ENCODE results near the gene AR. TPM values are rescaled to one million over a fixed set of nuclear protein-coding genes. Genes with fewer than 3 reads are reported as not detected.

The AR gene
- total RNA-seq, 1 donor from 2014 or later: 35.1 TPM

DNA sequence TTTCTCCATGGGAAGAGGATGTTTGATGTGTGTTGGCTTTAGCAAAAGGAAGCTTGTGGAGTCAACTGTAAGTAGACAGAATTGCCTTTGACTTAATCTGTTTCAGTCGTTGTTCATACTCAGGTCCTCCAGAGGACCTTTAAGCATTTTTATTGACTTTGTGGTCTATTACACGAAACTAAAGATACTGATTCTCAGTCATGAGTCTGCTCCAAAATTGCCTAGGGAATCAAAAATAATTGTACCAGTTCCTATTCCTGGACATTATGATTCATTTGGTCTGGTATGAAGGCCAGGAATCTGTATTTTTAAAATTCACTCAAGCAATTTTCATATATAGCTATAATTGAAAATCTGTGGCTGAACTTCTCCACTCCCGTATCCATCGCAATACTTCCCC is 38.6 kb downstream of the AR start:
- intact Hi-C loops (cut with DNase I): no loop called here
- TF ChIP-seq POLR2A (IDR thresholded peaks at IDR 0.05): no peak
- TF ChIP-seq POLR2AphosphoS5 (IDR thresholded peaks at IDR 0.05; ENCODE audit: insufficient read depth in 1 of 2, low read depth in 1 of 2): no peak
- TF ChIP-seq, protein P1, sequence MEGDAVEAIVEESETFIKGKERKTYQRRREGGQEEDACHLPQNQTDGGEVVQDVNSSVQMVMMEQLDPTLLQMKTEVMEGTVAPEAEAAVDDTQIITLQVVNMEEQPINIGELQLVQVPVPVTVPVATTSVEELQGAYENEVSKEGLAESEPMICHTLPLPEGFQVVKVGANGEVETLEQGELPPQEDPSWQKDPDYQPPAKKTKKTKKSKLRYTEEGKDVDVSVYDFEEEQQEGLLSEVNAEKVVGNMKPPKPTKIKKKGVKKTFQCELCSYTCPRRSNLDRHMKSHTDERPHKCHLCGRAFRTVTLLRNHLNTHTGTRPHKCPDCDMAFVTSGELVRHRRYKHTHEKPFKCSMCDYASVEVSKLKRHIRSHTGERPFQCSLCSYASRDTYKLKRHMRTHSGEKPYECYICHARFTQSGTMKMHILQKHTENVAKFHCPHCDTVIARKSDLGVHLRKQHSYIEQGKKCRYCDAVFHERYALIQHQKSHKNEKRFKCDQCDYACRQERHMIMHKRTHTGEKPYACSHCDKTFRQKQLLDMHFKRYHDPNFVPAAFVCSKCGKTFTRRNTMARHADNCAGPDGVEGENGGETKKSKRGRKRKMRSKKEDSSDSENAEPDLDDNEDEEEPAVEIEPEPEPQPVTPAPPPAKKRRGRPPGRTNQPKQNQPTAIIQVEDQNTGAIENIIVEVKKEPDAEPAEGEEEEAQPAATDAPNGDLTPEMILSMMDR (IDR thresholded peaks at IDR 0.05): no peak
- no peaks in the 10 kb centered on the region for H3K36me3 ChIP-seq

GRCh38 chrX:67583171-67583570 is 39.4 kb downstream of the AR start:
- Histone ChIP-seq H3K27ac (no peak overlapping the region), H3K4me3 (no peak overlapping the region), H3K27me3 (no peaks in the 10 kb centered on the region), H3K4me1 (no peaks in the 10 kb centered on the region), H3K9me3 (no peaks in the 10 kb centered on the region), H3K36me3 (no peaks in the 10 kb centered on the region)
- intact Hi-C loops (cut with DNase I): no loop called here
- no peak for DNase-seq (ENCODE audit: extremely low spot score in 2 of 2)
- TF ChIP-seq POLR2A (IDR thresholded peaks at IDR 0.05): no peak
- TF ChIP-seq POLR2AphosphoS5 (IDR thresholded peaks at IDR 0.05; ENCODE audit: insufficient read depth in 1 of 2, low read depth in 1 of 2): no peak
- TF ChIP-seq, protein P1 (IDR thresholded peaks at IDR 0.05): no peak

More for the DNA sequence above, 38.6 kb downstream of the AR start:
- H3K4me3 ChIP-seq: no peak overlapping the region
- DNase-seq (ENCODE audit: extremely low spot score in 2 of 2): no peak
- no peaks in the 10 kb centered on the region for H3K4me1 ChIP-seq
- H3K27me3 ChIP-seq: no peaks in the 10 kb centered on the region
- no peaks in the 10 kb centered on the region for H3K9me3 ChIP-seq
- H3K27ac ChIP-seq: no peak overlapping the region

GRCh38 chrX:67585401-67585800 is 41.6 kb downstream of the AR start:
- Histone ChIP-seq H3K9me3 (no peaks in the 10 kb centered on the region), H3K4me1 (peaks cover 4% of the 10 kb centered on the region), H3K27me3 (no peaks in the 10 kb centered on the region), H3K27ac (no peak overlapping the region), H3K36me3 (no peaks in the 10 kb centered on the region), H3K4me3 (no peak overlapping the region)
- DNase-seq (ENCODE audit: extremely low spot score in 2 of 2): no peak
- intact Hi-C loops (cut with DNase I): no loop called here
- TF ChIP-seq POLR2AphosphoS5 (IDR thresholded peaks at IDR 0.05; ENCODE audit: insufficient read depth in 1 of 2, low read depth in 1 of 2) (no peak), POLR2A (IDR thresholded peaks at IDR 0.05) (no peak)
- TF ChIP-seq, protein P1 (IDR thresholded peaks at IDR 0.05): no peak

DNA sequence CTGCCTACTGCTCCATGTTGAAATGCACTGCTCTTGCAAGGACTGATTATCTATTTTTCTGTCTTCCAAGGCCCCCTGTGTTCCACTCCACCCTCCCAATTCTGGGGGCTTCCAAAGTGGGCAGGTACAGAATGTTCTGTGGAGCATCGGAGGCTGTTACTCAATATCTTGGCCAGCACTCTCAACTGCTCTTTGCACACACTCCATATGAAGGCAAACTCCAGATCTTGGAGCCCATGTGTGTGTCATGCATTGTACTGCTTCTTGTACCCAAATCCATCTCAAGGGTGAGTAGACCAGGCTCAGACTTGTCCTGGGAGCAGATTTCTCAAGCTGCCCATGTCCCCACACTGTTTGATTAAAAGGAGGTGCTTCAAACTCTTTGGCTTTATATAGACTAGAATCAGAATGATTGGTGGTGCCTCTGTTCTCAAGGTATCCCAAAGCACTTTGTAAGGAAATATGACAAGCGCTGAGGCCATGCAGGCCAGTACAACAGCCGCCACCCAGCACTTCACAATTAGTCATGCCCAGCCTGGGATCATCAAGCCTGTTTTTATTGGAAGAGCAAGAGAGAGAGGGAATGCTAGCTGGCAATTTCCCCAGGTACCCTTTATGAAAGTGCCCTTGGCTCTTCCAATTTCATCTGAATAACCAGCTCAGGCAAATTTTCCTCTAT is 44.3 kb downstream of the AR start:
- Histone ChIP-seq H3K4me3 (no peak overlapping the region), H3K9me3 (no peaks in the 10 kb centered on the region), H3K27ac (no peak overlapping the region), H3K4me1 (peaks cover 16% of the 10 kb centered on the region), H3K36me3 (no peaks in the 10 kb centered on the region), H3K27me3 (no peaks in the 10 kb centered on the region)
- TF ChIP-seq, protein P1 (IDR thresholded peaks at IDR 0.05): no peak
- TF ChIP-seq POLR2A (IDR thresholded peaks at IDR 0.05): no peak
- no peak for TF ChIP-seq POLR2AphosphoS5 (IDR thresholded peaks at IDR 0.05; ENCODE audit: insufficient read depth in 1 of 2, low read depth in 1 of 2)
- intact Hi-C loops (cut with DNase I): no loop called here
- no peak for DNase-seq (ENCODE audit: extremely low spot score in 2 of 2)

All from vagina (tissue), 2 donors.